Measurements from ENCODE around the gene ZNF248.
"Not testable (repeated sequence)": the region's sequence is repeated elsewhere in the genome, so short reads cannot be mapped to it uniquely, and the experiment has no call there.

ZNF248 gene

DNA sequence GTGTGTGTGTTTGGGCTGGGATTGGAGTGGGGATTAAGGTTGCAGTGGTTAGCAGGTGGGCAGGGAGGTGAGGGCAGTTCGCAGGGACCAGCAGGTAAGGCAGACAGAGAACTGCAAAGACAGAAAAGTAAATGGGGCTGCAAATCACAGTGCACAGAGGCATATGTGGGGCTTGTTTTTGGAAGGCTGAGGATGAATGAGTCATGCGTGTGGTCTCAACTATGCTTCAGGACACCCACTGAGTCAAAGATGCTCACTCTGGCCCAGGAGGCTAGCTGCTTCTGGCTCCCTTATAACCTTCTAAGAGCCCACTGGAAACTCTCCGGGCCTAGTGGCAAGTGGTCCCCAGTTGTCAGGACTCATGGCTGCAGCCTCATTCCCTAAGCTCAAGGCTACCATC, 118.2 kb downstream of the ZNF248 start:
- DNase-seq = no peak

DNA sequence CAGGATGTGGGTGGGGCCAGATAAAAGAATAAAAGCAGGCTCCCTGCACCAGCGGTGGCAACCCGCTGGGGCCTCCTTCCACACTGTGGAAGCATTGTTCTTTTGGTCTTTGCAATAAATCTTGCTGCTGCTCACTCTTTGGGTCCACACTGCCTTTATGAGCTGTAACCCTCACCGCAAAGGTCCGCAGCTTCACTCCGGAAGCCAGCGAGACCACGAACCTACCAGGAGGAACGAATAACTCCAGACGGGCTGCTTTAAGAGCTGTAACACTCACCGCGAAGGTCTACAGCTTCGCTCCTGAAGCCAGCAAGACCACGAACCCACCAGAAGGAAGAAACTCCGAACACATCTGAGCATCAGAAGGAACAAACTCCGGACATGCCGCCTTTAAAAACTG, 119.2 kb downstream of the ZNF248 start:
- DNase-seq = not testable (repeated sequence)

DNA sequence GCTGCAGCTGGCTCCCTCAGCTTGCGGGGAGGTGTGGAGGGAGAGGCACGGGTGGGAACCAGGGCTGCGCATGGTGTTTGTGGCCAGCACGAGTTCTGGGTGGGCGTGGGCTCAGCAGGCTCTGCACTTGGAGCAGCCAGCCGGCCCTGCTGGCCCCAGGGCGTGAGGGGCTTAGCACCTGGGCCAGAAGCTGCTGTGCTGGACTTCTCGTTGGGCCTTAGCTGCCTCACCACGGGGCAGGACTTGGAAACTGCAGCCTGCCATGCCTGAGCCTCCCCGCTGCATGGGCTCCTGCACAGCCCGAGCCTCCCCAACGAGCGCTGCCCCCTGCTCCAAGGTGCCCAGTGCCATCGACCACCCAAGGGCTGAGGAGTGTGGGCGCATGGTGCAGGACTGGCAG, 120.1 kb downstream of the ZNF248 start:
- no peak for DNase-seq

DNA sequence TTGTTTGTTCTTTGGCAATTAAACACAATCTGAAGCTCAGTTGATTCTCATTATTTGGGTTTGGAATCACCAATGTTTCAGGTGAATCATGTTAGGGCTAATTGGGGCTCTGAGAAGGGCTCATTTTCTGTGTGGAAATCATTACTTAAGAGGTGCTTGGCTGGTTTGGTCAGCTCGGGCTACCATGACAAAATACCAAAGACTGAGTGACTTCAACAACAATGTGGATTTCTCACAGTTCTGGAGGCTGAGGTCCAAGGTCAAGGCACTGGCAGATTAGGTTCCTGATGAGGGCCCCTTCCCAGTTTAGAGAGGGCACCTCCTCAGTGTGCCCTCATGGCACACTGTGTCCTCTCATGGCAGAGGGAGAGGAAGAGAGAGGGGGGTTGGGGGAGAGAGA, 121.3 kb downstream of the ZNF248 start:
- DNase-seq = no peak

DNA sequence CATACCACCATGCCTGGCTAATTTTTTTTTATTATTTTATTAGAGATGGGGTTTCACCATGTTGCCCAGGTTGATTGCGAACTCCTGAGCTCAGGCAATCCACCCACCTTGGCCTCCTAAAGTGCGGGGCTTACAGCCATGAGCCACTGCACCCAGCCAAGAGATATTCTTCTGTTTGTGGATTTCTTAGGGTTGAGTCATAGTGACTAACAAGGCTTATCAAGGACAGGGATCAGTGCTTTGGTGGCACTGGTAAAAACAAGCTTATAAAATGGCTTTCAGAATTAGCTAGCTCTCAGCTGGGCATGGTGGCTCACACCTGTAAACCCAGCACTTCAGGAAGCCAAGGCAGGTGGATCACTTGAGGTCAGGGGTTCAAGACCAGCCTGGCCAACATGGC, 122.4 kb downstream of the ZNF248 start:
- DNase-seq = no peak

All from GOT3 (cell line).